Measurements from ENCODE around the gene E2F6. TPM values are rescaled to one million over a fixed set of nuclear protein-coding genes. Genes with fewer than 3 reads are reported as not detected.

Gene E2F6
- total and polyA plus RNA-seq, 2 of the 4 experiments (the other 2 are of a cell fraction), result 8.2 to 10.9 TPM

DNA sequence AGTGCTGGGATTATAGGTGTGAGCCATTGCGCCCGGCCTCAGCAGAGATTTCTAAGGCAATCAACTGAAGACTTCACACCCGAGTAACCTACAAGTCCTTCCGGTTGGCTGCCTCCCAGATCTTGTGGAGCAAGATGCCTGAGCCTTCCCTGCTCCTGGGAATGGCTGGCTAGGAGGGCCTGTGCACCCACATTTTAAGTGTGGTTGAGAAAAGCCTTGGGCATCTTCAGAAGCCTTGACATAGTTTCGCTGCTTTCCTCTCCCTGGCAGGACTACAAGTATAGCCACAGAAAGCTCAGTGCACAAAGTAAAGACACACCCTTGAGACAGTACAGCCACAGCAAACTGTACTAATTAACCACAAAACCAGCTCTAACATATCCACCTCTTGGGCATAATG lies 35.2 kb downstream of the E2F6 start:
- Histone ChIP-seq H2BK120ac (ENCODE audit: low read depth, low read length) (no peak overlapping the region), H3K36me3 (ENCODE audit: control insufficient read depth, insufficient read depth, low read length) (no peaks in the 10 kb centered on the region), H3K23ac (ENCODE audit: low read depth, low read length) (no peak overlapping the region), H3K4ac (ENCODE audit: low read depth, low read length) (no peak overlapping the region), H3K27ac (ENCODE audit: insufficient read depth, low read length) (no peak overlapping the region), H2BK20ac (ENCODE audit: low read depth, low read length) (no peak overlapping the region), H3K14ac (replicated peaks; ENCODE audit: low read depth, low read length) (no peak overlapping the region), H2AK5ac (ENCODE audit: low read depth, low read length) (no peak overlapping the region), H2AFZ (replicated peaks; ENCODE audit: low read length, poor library complexity) (no peak overlapping the region), H4K5ac (ENCODE audit: low read depth, low read length) (no peak overlapping the region), H2BK15ac (ENCODE audit: low read depth, low read length) (no peak overlapping the region), H3K9me1 (ENCODE audit: insufficient read depth, low read length) (no peaks in the 10 kb centered on the region; the same call in 1 of the 2 replicates), H4K20me1 (ENCODE audit: insufficient read depth, low read length) (no peaks in the 10 kb centered on the region), H2BK5ac (ENCODE audit: low read depth, low read length, poor library complexity, severe bottlenecking) (no peak overlapping the region), H3K9ac (ENCODE audit: low read depth, low read length) (no peak overlapping the region), H4K91ac (ENCODE audit: insufficient read depth, low read depth, low read length) (no peak overlapping the region), H3K4me3 (ENCODE audit: insufficient read depth, low read depth, low read length) (no peak overlapping the region), H3K27me3 (ENCODE audit: control insufficient read depth, insufficient read depth, low read length) (no peaks in the 10 kb centered on the region), H3K18ac (ENCODE audit: low read depth, low read length) (no peak overlapping the region), H3K56ac (ENCODE audit: extremely low read depth, insufficient read depth, low read length) (no peak overlapping the region), H3K4me2 (ENCODE audit: low read depth, low read length) (no peak overlapping the region), H3K79me1 (ENCODE audit: low read depth in 1 of 2, low read length in 2 of 2) (no peaks in the 10 kb centered on the region), H4K8ac (ENCODE audit: low read depth in 2 of 2, low read length in 2 of 2) (no peak overlapping the region), H3K4me1 (ENCODE audit: control insufficient read depth, insufficient read depth, low read length) (no peaks in the 10 kb centered on the region), H3K9me3 (ENCODE audit: control insufficient read depth, insufficient read depth, low read length) (no peaks in the 10 kb centered on the region), H2AK9ac (replicated peaks; ENCODE audit: low read depth, low read length, poor library complexity) (no peak overlapping the region)
- dilution Hi-C loops (cut with HindIII; ENCODE audit: low sequenced_read_pairs, unreplicated experiment) (no loop called here), intact Hi-C loops (cut with micrococcal nuclease) (no loop called here), in situ Hi-C loops (cut with MboI; ENCODE audit: low sequenced_read_pairs) (no loop called here)
- BruUV-seq (replicated peaks), result no TSS peak
- ATAC-seq (ENCODE audit: low read depth) (no peak), DNase-seq (no peak)
- POLR2A ChIA-PET (ENCODE audit: unreplicated experiment), result no interaction called here
- CTCF ChIA-PET, result no interaction called here
- TF ChIP-seq BHLHE40 (IDR thresholded peaks at IDR 0.05; ENCODE audit: low read depth, low read length) (no peak), NFE2L2 (IDR thresholded peaks at IDR 0.05; ENCODE audit: low read depth, low read length) (no peak), CHD1 (IDR thresholded peaks at IDR 0.05; ENCODE audit: low read depth, low read length) (no peak)
- 100% methylated on average over 1 of the region's 5 CpGs; no CpG with 5 or more reads in 1 of the 2 experiments for WGBS, 2 experiments (ENCODE audit: extremely low coverage in 2 of 2, insufficient read length in 1 of 2)
